ENCODE results near the gene ARMC2.
"Not testable (repeated sequence)": the region's sequence is repeated elsewhere in the genome, so short reads cannot be mapped to it uniquely, and the experiment has no call there.

The ARMC2 gene

DNA sequence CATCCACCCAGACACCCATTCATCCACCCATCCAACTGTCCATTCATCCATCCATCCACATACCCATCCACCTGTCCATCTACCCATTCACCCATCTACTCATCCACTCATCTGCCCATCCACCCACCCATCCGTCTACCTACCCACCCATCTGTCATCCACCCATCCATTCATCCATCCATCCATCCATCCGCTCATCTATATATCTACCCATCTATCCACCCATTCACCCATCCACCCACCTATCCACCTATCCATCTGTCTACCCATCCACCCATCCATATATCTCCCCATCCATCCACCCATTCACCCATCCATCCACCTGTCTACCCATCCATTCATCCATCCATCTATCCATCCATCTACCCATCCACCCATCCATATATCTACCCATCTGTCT is 30.7 kb downstream of the ARMC2 start:
- TF ChIP-seq, protein P1, sequence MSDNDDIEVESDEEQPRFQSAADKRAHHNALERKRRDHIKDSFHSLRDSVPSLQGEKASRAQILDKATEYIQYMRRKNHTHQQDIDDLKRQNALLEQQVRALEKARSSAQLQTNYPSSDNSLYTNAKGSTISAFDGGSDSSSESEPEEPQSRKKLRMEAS (IDR thresholded peaks at IDR 0.05; ENCODE audit: low read depth, low read length), result no peak
- TF ChIP-seq, protein P2, sequence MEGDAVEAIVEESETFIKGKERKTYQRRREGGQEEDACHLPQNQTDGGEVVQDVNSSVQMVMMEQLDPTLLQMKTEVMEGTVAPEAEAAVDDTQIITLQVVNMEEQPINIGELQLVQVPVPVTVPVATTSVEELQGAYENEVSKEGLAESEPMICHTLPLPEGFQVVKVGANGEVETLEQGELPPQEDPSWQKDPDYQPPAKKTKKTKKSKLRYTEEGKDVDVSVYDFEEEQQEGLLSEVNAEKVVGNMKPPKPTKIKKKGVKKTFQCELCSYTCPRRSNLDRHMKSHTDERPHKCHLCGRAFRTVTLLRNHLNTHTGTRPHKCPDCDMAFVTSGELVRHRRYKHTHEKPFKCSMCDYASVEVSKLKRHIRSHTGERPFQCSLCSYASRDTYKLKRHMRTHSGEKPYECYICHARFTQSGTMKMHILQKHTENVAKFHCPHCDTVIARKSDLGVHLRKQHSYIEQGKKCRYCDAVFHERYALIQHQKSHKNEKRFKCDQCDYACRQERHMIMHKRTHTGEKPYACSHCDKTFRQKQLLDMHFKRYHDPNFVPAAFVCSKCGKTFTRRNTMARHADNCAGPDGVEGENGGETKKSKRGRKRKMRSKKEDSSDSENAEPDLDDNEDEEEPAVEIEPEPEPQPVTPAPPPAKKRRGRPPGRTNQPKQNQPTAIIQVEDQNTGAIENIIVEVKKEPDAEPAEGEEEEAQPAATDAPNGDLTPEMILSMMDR (IDR thresholded peaks at IDR 0.05; ENCODE audit: low read depth, low read length), result no peak
- TF ChIP-seq POLR2A (IDR thresholded peaks at IDR 0.05; ENCODE audit: extremely low read depth, insufficient read length), result no peak
- no peak for TF ChIP-seq MYC (IDR thresholded peaks at IDR 0.05; ENCODE audit: low read depth, low read length)
- no peak for DNase-seq (ENCODE audit: low read depth)
- no peak overlapping the region for H3K4me3 ChIP-seq (ENCODE audit: low read depth, low read length)

DNA sequence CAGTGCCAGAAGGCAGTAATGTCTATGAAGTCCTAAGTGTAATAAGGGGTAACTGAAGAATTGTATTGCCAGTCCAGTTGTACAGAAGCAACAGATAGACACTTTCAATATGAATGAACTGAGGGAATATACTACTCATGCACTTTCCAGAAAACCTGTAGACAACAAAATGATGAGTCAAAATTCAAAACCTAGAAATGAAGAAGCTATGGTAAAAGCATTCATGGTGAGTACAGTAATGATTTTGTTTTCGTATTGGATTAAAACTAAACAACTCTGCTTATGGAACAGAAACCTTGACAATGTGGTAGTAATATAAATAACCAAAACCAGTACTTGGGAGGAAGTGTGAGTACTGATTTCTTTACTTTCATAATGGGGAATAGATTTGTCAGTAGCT is 35.0 kb downstream of the ARMC2 start:
- TF ChIP-seq, protein P2 (IDR thresholded peaks at IDR 0.05; ENCODE audit: low read depth, low read length), result no peak
- TF ChIP-seq POLR2A (IDR thresholded peaks at IDR 0.05; ENCODE audit: extremely low read depth, insufficient read length), result no peak
- TF ChIP-seq MYC (IDR thresholded peaks at IDR 0.05; ENCODE audit: low read depth, low read length), result no peak
- H3K4me3 ChIP-seq (ENCODE audit: low read depth, low read length), result no peak overlapping the region
- DNase-seq (ENCODE audit: low read depth), result no peak

DNA sequence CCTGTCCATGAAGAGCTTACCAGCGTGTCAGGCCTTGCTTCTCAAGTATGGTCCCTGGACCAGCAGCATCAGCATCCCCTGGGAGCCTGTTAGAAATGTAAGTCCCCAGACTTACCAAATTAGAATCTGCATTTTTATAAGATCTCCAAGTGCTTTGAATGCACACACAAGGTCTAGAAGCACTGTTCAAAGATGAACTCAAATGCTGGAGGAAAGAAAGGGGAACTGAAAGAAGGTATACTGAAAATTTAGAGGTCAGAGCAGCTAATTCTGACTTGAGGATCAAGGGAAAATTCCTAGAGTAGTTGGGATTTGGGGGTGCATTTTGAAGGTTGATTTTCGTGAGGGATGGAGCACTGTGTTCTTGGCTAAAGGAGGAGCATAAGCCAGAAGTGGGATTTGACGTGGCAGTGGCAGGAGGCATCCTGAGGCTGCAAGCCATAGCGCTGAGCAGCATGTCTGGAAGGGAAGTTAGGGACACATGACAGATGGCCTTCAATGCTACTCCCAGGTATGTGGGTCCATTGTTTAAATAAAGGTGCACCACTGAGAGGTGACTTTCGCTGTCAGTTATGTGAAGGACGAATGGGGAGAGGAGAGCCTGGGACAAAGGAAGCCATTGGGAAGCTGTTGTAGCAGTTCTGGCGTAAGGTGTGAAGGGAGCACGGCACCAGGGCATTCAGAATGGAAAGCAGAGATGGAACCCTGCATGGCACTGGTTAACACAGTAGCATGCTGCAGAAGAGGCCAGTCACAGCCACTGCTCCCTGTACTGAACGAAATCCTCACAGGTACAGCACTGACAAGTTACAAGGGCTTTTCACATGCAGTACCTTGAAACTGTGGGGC is 36.2 kb downstream of the ARMC2 start:
- no peak for DNase-seq (ENCODE audit: low read depth)
- H3K4me3 ChIP-seq (ENCODE audit: low read depth, low read length), result no peak overlapping the region
- TF ChIP-seq POLR2A (IDR thresholded peaks at IDR 0.05; ENCODE audit: extremely low read depth, insufficient read length) (no peak), MYC (IDR thresholded peaks at IDR 0.05; ENCODE audit: low read depth, low read length) (no peak)
- TF ChIP-seq, protein P1 (IDR thresholded peaks at IDR 0.05; ENCODE audit: low read depth, low read length), result no peak
- TF ChIP-seq, protein P2 (IDR thresholded peaks at IDR 0.05; ENCODE audit: low read depth, low read length), result no peak

DNA sequence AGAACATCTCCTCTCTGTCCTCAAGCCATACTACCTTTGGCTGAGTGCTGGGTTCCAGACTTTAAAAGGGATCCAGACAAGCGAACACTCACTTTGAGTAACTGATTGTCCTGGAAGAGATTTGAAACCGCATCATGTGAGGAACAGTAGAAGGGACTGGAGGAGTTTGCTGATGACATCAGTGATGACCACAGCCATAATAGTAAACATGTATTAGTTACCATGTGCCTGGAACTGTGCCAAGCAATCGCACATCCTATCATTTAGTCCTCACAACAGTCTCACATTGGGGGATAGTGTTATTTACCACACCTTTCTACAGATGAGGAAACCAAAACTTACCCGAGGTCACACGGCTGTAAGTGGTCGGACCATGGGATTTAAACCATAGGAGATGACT is 39.8 kb downstream of the ARMC2 start:
- H3K4me3 ChIP-seq (ENCODE audit: low read depth, low read length), result no peak overlapping the region
- TF ChIP-seq, protein P1 (IDR thresholded peaks at IDR 0.05; ENCODE audit: low read depth, low read length), result no peak
- no peak for TF ChIP-seq POLR2A (IDR thresholded peaks at IDR 0.05; ENCODE audit: extremely low read depth, insufficient read length)
- no peak for TF ChIP-seq MYC (IDR thresholded peaks at IDR 0.05; ENCODE audit: low read depth, low read length)
- TF ChIP-seq, protein P2 (IDR thresholded peaks at IDR 0.05; ENCODE audit: low read depth, low read length), result no peak
- DNase-seq (ENCODE audit: low read depth), result no peak

DNA sequence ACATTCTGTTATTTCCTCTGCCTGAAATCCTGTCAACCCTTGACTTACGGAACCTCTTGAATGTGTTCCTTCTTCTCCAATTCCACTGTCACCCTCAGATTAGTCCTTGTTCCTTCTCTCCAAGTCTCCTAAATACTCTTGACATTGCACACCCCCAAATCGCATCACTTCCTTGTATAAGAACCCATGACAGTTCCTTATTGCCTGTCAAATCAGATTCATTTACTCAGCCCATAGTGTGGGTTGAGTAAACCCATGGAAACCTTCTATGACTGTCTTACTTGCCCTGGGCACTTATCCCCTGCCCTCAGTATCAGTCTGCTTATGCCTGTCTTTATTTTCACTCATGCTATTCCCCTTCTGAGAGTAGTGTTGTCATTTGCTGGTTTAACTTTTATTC is 40.5 kb downstream of the ARMC2 start:
- TF ChIP-seq, protein P2 (IDR thresholded peaks at IDR 0.05; ENCODE audit: low read depth, low read length), result no peak
- no peak for TF ChIP-seq POLR2A (IDR thresholded peaks at IDR 0.05; ENCODE audit: extremely low read depth, insufficient read length)
- TF ChIP-seq, protein P1 (IDR thresholded peaks at IDR 0.05; ENCODE audit: low read depth, low read length), result no peak
- TF ChIP-seq MYC (IDR thresholded peaks at IDR 0.05; ENCODE audit: low read depth, low read length), result no peak
- DNase-seq (ENCODE audit: low read depth), result no peak

DNA sequence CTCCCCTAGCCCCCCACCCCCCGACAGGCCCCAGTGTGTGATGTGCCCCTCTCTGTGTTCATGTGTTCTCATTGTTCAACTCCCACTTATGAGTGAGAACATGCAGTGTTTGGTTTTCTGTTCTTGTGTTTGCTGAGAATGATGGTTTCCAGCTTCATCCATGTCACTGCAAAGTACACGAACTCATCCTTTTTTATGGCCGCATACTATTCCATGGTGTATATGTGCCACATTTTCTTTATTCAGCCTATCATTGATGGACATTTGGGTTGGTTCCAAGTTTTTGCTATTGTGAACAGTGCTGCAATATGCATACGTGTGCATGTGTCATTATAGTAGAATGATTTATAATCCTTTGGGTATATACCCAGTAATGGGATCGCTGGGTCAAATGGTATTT is 42.7 kb downstream of the ARMC2 start:
- not testable (repeated sequence) for DNase-seq (ENCODE audit: low read depth)

More for the DNA sequence above, 40.5 kb downstream of the ARMC2 start:
- H3K4me3 ChIP-seq (ENCODE audit: low read depth, low read length), result no peak overlapping the region

More for the DNA sequence above, 42.7 kb downstream of the ARMC2 start:
- H3K4me3 ChIP-seq (ENCODE audit: low read depth, low read length), result not testable (repeated sequence)
